ENCODE measurements around the gene CACNA1F. TPM values are rescaled to one million over a fixed set of nuclear protein-coding genes. Genes with fewer than 3 reads are reported as not detected.
A peak's percentile ranks its signal among the peaks of the same experiment; 100 is the strongest.

The CACNA1F gene
- total RNA-seq, 1 experiment from 2014 or later: 0.05 TPM

DNA sequence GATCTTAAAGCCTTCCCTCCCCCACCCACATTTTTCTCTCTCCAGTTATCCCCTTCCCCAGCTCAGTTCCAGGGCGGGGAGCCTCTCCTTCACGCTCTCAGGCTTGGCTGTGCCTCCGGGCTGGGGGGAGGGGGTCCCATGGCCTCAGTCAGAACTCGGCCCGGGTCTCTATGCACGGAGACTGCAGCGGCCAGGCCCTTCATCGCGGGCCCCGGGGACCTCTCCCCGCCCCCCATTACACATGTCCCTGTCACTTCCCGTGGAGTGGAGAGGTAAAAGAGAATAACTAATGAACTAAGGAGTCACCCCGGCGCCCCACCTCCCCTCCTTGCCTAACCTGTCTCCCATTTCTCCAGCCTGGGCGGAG, 46.1 kb downstream of the CACNA1F start:
- intact Hi-C loops (cut with micrococcal nuclease; ENCODE audit: unreplicated experiment): no loop called here
- H3K27me3 ChIP-seq (replicated peaks; ENCODE audit: control insufficient read depth, insufficient read depth, low read length): no peaks in the 10 kb centered on the region
- H3K27me3 Mint-ChIP-seq (ENCODE audit: insufficient read depth, unreplicated experiment): peaks cover 4% of the 10 kb centered on the region
- H3K4me1 ChIP-seq: peaks cover 5% of the 10 kb centered on the region; the same call in 1 of the 2 replicates
- BruUV-seq (replicated peaks): no TSS peak
- ChIA-PET POLR2A (no interaction called here), CTCF (no interaction called here)
- no peaks in the 10 kb centered on the region for H3K36me3 ChIP-seq (ENCODE audit: control insufficient read depth, insufficient read depth, low read length)
- no peaks in the 10 kb centered on the region for H3K9me3 ChIP-seq
- H3K4me3 ChIP-seq (ENCODE audit: low read depth, low read length): no peak overlapping the region
- no peak overlapping the region for H3K27ac Mint-ChIP-seq (ENCODE audit: unreplicated experiment)
- H3K4me3 Mint-ChIP-seq (ENCODE audit: unreplicated experiment): peak overlapping the region; percentile 66
- H3K9me3 Mint-ChIP-seq (ENCODE audit: unreplicated experiment): no peaks in the 10 kb centered on the region
- peaks cover 21% of the 10 kb centered on the region for H3K4me1 Mint-ChIP-seq (ENCODE audit: low read depth, unreplicated experiment)
- H3K36me3 Mint-ChIP-seq (ENCODE audit: insufficient read depth, unreplicated experiment): peaks cover 17% of the 10 kb centered on the region
- DNase-seq: no peak
- TF ChIP-seq, protein P1, sequence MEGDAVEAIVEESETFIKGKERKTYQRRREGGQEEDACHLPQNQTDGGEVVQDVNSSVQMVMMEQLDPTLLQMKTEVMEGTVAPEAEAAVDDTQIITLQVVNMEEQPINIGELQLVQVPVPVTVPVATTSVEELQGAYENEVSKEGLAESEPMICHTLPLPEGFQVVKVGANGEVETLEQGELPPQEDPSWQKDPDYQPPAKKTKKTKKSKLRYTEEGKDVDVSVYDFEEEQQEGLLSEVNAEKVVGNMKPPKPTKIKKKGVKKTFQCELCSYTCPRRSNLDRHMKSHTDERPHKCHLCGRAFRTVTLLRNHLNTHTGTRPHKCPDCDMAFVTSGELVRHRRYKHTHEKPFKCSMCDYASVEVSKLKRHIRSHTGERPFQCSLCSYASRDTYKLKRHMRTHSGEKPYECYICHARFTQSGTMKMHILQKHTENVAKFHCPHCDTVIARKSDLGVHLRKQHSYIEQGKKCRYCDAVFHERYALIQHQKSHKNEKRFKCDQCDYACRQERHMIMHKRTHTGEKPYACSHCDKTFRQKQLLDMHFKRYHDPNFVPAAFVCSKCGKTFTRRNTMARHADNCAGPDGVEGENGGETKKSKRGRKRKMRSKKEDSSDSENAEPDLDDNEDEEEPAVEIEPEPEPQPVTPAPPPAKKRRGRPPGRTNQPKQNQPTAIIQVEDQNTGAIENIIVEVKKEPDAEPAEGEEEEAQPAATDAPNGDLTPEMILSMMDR (IDR thresholded peaks at IDR 0.05; ENCODE audit: insufficient read depth in 1 of 2, low read depth in 1 of 2, low read length in 1 of 2, severe bottlenecking in 1 of 2, unreplicated experiment in 1 of 2): no peak

DNA sequence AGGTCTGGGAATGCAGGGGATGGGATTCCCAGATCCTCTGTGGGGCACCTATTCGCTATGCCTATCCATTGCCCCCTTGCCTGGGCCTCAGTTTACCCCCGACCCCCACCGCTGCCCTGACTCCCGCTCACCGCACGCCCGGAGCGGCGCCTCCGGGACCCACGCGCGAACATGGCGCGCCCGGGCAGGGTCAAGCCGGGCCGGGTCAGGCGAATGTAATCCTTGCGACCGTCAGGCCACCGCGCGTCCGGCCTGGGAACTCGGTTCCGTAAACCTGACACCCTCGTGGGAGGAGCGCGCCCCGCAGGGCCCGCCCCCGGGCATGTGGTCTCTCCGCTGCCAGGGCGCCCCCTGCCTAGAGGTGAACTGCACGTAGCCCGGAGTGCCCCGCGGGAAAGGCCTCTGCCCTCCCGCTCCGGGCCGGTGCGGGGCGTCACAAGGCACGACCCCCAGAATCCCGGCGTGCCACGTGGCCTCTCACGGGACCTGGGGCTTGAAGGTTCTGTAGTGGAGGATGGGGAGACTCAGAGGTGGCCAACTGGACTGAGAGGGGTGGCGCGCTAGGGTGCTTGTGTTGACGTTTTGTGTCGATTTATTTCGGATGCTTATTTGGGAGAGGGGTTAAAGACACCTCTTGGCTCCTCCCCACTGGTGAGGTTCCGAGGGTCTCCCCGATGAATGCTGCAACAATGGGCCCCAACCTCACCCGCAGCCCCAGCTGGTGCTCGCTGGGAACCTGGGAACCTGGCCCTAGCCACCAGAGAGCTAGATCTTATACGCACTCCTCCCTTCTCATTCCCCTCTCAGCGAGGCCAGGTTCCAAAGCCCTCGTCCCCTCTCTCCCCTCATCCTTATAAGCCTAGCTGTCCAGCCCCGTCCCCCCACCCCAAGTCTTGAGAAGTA, 46.8 kb downstream of the CACNA1F start, which contains the start of gene PRICKLE3:
PRICKLE3 (minus strand) TSS at position 249 of the 903 bp plus-strand sequence; CDS start at position 173, 76 bp downstream.
- Histone ChIP-seq H3K9me3 (no peaks in the 10 kb centered on the region), H3K27me3 (replicated peaks; ENCODE audit: control insufficient read depth, insufficient read depth, low read length) (no peaks in the 10 kb centered on the region), H3K4me1 (peaks cover 5% of the 10 kb centered on the region; the same call in 1 of the 2 replicates), H3K4me3 (ENCODE audit: low read depth, low read length) (peak within 1 kb of the TSS; percentile 67), H3K36me3 (ENCODE audit: control insufficient read depth, insufficient read depth, low read length) (no peaks in the 10 kb centered on the region)
- peak within 1 kb of the TSS; percentile 50 for H3K27ac Mint-ChIP-seq (ENCODE audit: unreplicated experiment)
- BruUV-seq (replicated peaks): no TSS peak
- peak; percentile 79 to 84 for DNase-seq
- peak within 1 kb of the TSS; percentile 66 for H3K4me3 Mint-ChIP-seq (ENCODE audit: unreplicated experiment)
- H3K9me3 Mint-ChIP-seq (ENCODE audit: unreplicated experiment): no peaks in the 10 kb centered on the region
- H3K4me1 Mint-ChIP-seq (ENCODE audit: low read depth, unreplicated experiment): peaks cover 21% of the 10 kb centered on the region
- POLR2A ChIA-PET: no interaction called here
- intact Hi-C loops (cut with micrococcal nuclease; ENCODE audit: unreplicated experiment): no loop called here
- peaks cover 4% of the 10 kb centered on the region for H3K27me3 Mint-ChIP-seq (ENCODE audit: insufficient read depth, unreplicated experiment)
- H3K36me3 Mint-ChIP-seq (ENCODE audit: insufficient read depth, unreplicated experiment): peaks cover 16% of the 10 kb centered on the region
- CTCF ChIA-PET: interaction anchor here (0.7 kb wide), 1 partner anchor 73 kb away, joined by 4 read pairs; no protein-coding TSS in a partner anchor
- TF ChIP-seq, protein P1 (IDR thresholded peaks at IDR 0.05; ENCODE audit: insufficient read depth in 1 of 2, low read depth in 1 of 2, low read length in 1 of 2, severe bottlenecking in 1 of 2, unreplicated experiment in 1 of 2): peak in 1 of 2 experiments; percentile 46

DNA sequence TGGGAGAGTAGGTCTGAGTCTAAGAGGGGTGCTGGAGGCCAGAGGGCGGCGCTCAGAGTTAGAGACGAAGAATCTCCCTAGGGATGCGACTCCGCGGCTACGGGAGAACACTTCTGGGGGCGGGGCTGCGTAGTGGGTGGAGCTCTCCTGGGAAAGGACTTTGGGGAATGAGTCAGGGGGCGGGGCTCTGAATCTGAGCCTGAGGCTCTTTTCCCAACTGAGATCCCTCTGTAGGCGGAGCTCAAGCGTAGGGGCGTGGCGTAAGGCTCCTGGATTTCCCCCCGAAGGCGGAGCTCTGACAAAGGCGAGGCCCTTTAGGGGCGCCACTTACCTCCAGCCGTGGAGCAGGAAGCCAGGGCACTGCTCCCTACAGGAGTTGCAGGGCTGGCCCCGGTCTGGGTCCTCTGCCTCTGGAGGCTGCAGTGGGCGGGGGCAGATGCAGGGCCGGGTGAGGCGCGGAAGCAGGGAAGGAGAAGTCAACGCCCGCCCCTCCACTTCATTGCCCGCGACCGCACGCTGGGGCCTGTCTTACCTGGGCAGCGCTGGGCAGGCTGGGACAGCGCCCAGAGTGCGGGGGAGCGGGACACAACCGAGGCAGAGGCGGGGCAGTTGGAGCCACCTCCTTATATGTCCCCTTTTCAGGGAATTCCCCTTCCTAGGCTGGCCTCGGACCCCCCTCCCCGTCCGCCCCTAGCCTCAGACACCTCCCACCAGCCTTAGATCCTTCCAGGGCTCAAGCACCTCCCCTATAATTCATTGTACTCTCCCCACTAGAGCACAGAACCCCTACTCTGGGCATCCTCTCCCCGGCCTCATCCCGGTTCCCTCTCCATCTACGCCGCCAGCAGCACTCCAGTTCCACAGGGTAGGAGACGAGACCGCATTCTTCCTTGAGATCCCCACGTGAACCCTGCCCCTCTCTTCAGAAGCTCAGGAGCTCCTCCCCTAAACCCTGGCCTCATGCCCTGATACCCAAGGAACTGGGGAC, 48.6 kb downstream of the CACNA1F start:
- peaks cover 11% of the 10 kb centered on the region for H3K36me3 Mint-ChIP-seq (ENCODE audit: insufficient read depth, unreplicated experiment)
- ChIA-PET CTCF (interaction anchor here (0.6 kb wide), 1 partner anchor 17 kb away, joined by 4 read pairs; no protein-coding TSS in a partner anchor), POLR2A (no interaction called here)
- TF ChIP-seq, protein P1 (IDR thresholded peaks at IDR 0.05; ENCODE audit: insufficient read depth in 1 of 2, low read depth in 1 of 2, low read length in 1 of 2, severe bottlenecking in 1 of 2, unreplicated experiment in 1 of 2): no peak
- BruUV-seq (replicated peaks): no TSS peak
- intact Hi-C loops (cut with micrococcal nuclease; ENCODE audit: unreplicated experiment): no loop called here
- H3K9me3 ChIP-seq: no peaks in the 10 kb centered on the region
- H3K27ac Mint-ChIP-seq (ENCODE audit: unreplicated experiment): peak overlapping the region; percentile 73
- H3K4me3 Mint-ChIP-seq (ENCODE audit: unreplicated experiment): peak overlapping the region; percentile 66
- H3K4me1 ChIP-seq: peaks cover 5% of the 10 kb centered on the region; the same call in 1 of the 2 replicates
- no peaks in the 10 kb centered on the region for H3K27me3 ChIP-seq (replicated peaks; ENCODE audit: control insufficient read depth, insufficient read depth, low read length)
- H3K4me3 ChIP-seq (ENCODE audit: low read depth, low read length): no peak overlapping the region
- peaks cover 3% of the 10 kb centered on the region for H3K4me1 Mint-ChIP-seq (ENCODE audit: low read depth, unreplicated experiment)
- no peaks in the 10 kb centered on the region for H3K27me3 Mint-ChIP-seq (ENCODE audit: insufficient read depth, unreplicated experiment)
- H3K9me3 Mint-ChIP-seq (ENCODE audit: unreplicated experiment): no peaks in the 10 kb centered on the region
- DNase-seq: peak in 1 of 2 experiments; percentile 59
- no peaks in the 10 kb centered on the region for H3K36me3 ChIP-seq (ENCODE audit: control insufficient read depth, insufficient read depth, low read length)
